Mesenchymal stem cell (in vitro differentiated cells and primary cell): ENCODE results near the gene CHIT1.

ENCODE experiments used
- DNase-seq: peaks from one replicate; pipeline ENCODE4 v3.0.0-alpha.2; 2013
- H2AFZ ChIP-seq: one replicate; pipeline ENCODE4 v1.6.1; 2013; ENCODE audit warnings: low read depth, mild to moderate bottlenecking, control low read depth, inconsistent platforms, low read length, moderate library complexity
- H2AK5ac ChIP-seq: 2 replicates; pipeline ENCODE4 v1.6.1; 2013; ENCODE audit warnings: low read length, moderate library complexity, mild to moderate bottlenecking, inconsistent platforms; ENCODE audit not compliant: severe bottlenecking
- H2BK120ac ChIP-seq: one replicate; pipeline ENCODE4 v1.6.1; 2013; ENCODE audit warnings: low read depth, mild to moderate bottlenecking, inconsistent platforms, low read length, moderate library complexity
- H2BK12ac ChIP-seq, 2 experiments: one replicate each; pipeline ENCODE4 v1.6.1; 2013; ENCODE audit warnings: inconsistent platforms in 2 of 2, low read length in 2 of 2, mild to moderate bottlenecking in 2 of 2, moderate library complexity in 2 of 2, control low read depth in 1 of 2
- H2BK15ac ChIP-seq: one replicate; pipeline ENCODE4 v1.6.1; 2013; ENCODE audit warnings: mild to moderate bottlenecking, low read depth, inconsistent platforms; ENCODE audit not compliant: poor library complexity, severe bottlenecking
- H2BK5ac ChIP-seq: 2 replicates; pipeline ENCODE4 v1.6.1; 2013; ENCODE audit warnings: low read depth, mild to moderate bottlenecking, low read length, control low read depth, inconsistent platforms; ENCODE audit not compliant: poor library complexity, severe bottlenecking
- H3K14ac ChIP-seq, 2 experiments: one replicate each; pipeline ENCODE4 v1.6.1; 2013; ENCODE audit warnings: inconsistent platforms in 2 of 2, low read length in 2 of 2, control low read depth in 1 of 2, mild to moderate bottlenecking in 1 of 2, moderate library complexity in 1 of 2
- H3K18ac ChIP-seq, 2 experiments: one replicate each; pipeline ENCODE4 v1.6.1; 2013; ENCODE audit warnings: inconsistent platforms in 2 of 2, low read length in 2 of 2, control low read depth in 1 of 2, low read depth in 1 of 2, mild to moderate bottlenecking in 1 of 2
- H3K23ac ChIP-seq, 2 experiments: one replicate each; pipeline ENCODE4 v1.6.1; 2013; ENCODE audit warnings: inconsistent platforms in 2 of 2, low read length in 2 of 2, mild to moderate bottlenecking in 2 of 2, moderate library complexity in 2 of 2, control low read depth in 1 of 2
- H3K27ac ChIP-seq: 2 replicates; pipeline ENCODE4 v1.5.1; 2013; ENCODE audit warnings: mild to moderate bottlenecking, moderate library complexity, low read length, control low read depth, inconsistent platforms; ENCODE audit not compliant: poor library complexity, severe bottlenecking
- H3K27me3 ChIP-seq, 2 experiments: 2 replicates each; pipeline versions ENCODE4 v1.6.1 to v1.7.0; 2013; ENCODE audit warnings: low read length in 2 of 2, mild to moderate bottlenecking in 2 of 2, moderate library complexity in 2 of 2, control low read depth in 1 of 2, inconsistent platforms in 1 of 2; ENCODE audit not compliant: control insufficient read depth in 1 of 2, insufficient read depth in 1 of 2
- H3K36me3 ChIP-seq, 2 experiments: 2 replicates each; pipeline versions ENCODE4 v1.6.1 to v1.7.0; 2013; ENCODE audit warnings: low read length in 2 of 2, control low read depth in 1 of 2, inconsistent platforms in 1 of 2, low read depth in 1 of 2, mild to moderate bottlenecking in 1 of 2; ENCODE audit not compliant: insufficient read depth in 2 of 2, control insufficient read depth in 1 of 2
- H3K4ac ChIP-seq, 2 experiments: one replicate each; pipeline ENCODE4 v1.6.1; 2013; ENCODE audit warnings: inconsistent platforms in 2 of 2, low read length in 2 of 2, mild to moderate bottlenecking in 2 of 2, moderate library complexity in 2 of 2, control low read depth in 1 of 2, low read depth in 1 of 2
- H3K4me1 ChIP-seq: 2 replicates; pipeline ENCODE4 v1.6.1; 2013; ENCODE audit warnings: low read depth, low read length, control low read depth; ENCODE audit not compliant: control insufficient read depth, insufficient read depth
- H3K4me2 ChIP-seq: 2 replicates; pipeline ENCODE4 v1.6.1; 2013; ENCODE audit warnings: low read length, mild to moderate bottlenecking, inconsistent platforms; ENCODE audit not compliant: poor library complexity, severe bottlenecking
- H3K4me3 ChIP-seq, 2 experiments: 2 replicates each; pipeline versions ENCODE4 v1.5.1 to v1.7.0; 2013; ENCODE audit warnings: low read length in 2 of 2, mild to moderate bottlenecking in 2 of 2, control low read depth in 1 of 2, low read depth in 1 of 2; ENCODE audit not compliant: insufficient read depth in 1 of 2
- H3K79me1 ChIP-seq: replicated peaks from 2 replicates; pipeline ENCODE4 v1.6.1; 2013; ENCODE audit warnings: mild to moderate bottlenecking, control low read depth, low read length, inconsistent platforms; ENCODE audit not compliant: poor library complexity, severe bottlenecking
- H3K9ac ChIP-seq: 2 replicates; pipeline ENCODE4 v1.7.0; 2013; ENCODE audit warnings: mild to moderate bottlenecking, low read length, moderate library complexity
- H3K9me3 ChIP-seq: 2 replicates; pipeline ENCODE4 v1.7.0; 2013; ENCODE audit warnings: mild to moderate bottlenecking, low read length; ENCODE audit not compliant: control insufficient read depth
- H4K8ac ChIP-seq: one replicate; pipeline ENCODE4 v1.6.1; 2013; ENCODE audit warnings: inconsistent platforms, mild to moderate bottlenecking, low read length, moderate library complexity
- H4K91ac ChIP-seq: one replicate; pipeline ENCODE4 v1.6.1; 2013; ENCODE audit warnings: mild to moderate bottlenecking, low read length, inconsistent platforms
- WGBS: methylation state at CpG from one replicate; pipeline ENCODE4 v1.1.7; 2013; ENCODE audit warnings: mixed read lengths; 5-methylcytosine and 5-hydroxymethylcytosine counted together

Gene CHIT1

DNA sequence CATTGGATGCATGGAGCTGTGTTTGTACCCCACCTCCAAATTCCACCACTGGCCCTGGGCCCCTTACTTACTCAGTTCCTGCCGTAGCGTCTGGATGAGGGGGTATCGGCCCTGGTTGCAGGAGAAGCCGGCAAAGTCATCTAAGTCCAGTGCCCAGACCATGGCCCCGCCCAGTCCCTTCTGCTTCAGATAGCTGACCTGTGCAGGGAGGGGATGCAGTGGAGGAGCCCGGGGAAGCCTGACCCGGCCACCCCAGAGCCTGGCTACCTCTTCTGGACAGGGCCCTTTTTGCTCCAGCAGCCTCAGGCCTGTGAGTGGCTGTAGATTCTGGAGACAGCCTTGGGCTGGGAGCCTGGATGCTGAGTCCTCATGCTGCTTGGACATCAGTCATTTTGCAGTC, 11.8 kb downstream of the CHIT1 start:
- H4K91ac ChIP-seq = no peak overlapping the region
- H2BK120ac ChIP-seq = no peak overlapping the region
- H3K27me3 ChIP-seq = peaks cover 48 to 61% of the 10 kb centered on the region in 2 experiments
- no peak overlapping the region for H2BK15ac ChIP-seq
- no peak overlapping the region for H2AK5ac ChIP-seq
- WGBS = 90% methylated on average over 7 of the region's 7 CpGs
- no peak overlapping the region for H3K14ac ChIP-seq
- H2AFZ ChIP-seq = no peak overlapping the region
- no peak overlapping the region for H3K4me3 ChIP-seq
- H3K27ac ChIP-seq = no peak overlapping the region
- H4K8ac ChIP-seq = no peak overlapping the region
- H3K18ac ChIP-seq = no peak overlapping the region
- H3K9me3 ChIP-seq = no peaks in the 10 kb centered on the region
- no peak overlapping the region for H3K9ac ChIP-seq
- no peak overlapping the region for H3K4me2 ChIP-seq
- H2BK12ac ChIP-seq = no peak overlapping the region
- no peak overlapping the region for H2BK5ac ChIP-seq
- no peaks in the 10 kb centered on the region for H3K36me3 ChIP-seq
- H3K79me1 ChIP-seq = no peaks in the 10 kb centered on the region
- no peak overlapping the region for H3K23ac ChIP-seq
- no peak for DNase-seq
- H3K4ac ChIP-seq = no peak overlapping the region
- peaks cover 6% of the 10 kb centered on the region for H3K4me1 ChIP-seq

DNA sequence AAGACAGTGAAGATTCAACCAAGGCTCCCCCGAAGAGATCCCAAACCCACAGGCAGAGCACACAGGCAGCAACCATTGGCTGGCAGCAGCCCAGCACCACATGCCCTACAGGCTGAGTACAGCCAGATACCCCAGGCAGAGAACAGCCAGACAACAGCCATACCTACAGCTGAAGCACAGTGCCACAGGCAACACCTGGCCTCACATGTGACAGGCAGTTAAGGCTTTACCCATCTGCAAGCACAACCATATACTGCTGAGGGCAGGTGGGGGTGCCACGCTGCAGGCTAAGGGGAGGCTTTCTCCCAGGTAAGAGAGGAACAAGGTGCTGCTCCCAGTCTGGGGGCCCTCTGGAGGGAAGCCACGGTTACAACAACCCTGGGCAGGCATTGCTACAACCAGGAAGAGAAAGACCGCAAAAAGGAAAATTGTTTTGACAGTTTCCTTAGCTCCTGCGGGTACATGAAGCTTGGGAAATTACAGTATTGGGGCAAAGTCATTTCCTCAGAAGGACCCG, 12.3 kb downstream of the CHIT1 start:
- no peak for DNase-seq
- peaks cover 6% of the 10 kb centered on the region for H3K4me1 ChIP-seq
- H3K4me3 ChIP-seq = no peak overlapping the region
- H3K4ac ChIP-seq = no peak overlapping the region
- H2AK5ac ChIP-seq = no peak overlapping the region
- no peak overlapping the region for H2AFZ ChIP-seq
- no peak overlapping the region for H3K4me2 ChIP-seq
- H3K18ac ChIP-seq = no peak overlapping the region
- H2BK5ac ChIP-seq = no peak overlapping the region
- H3K36me3 ChIP-seq = no peaks in the 10 kb centered on the region
- no peak overlapping the region for H3K14ac ChIP-seq
- no peak overlapping the region for H2BK120ac ChIP-seq
- no peaks in the 10 kb centered on the region for H3K9me3 ChIP-seq
- peaks cover 45 to 56% of the 10 kb centered on the region in 2 experiments for H3K27me3 ChIP-seq
- no peak overlapping the region for H4K91ac ChIP-seq
- no peaks in the 10 kb centered on the region for H3K79me1 ChIP-seq
- peak overlapping the region in 1 of 2 experiments; percentile 43 for H2BK12ac ChIP-seq
- no peak overlapping the region for H4K8ac ChIP-seq
- no peak overlapping the region for H2BK15ac ChIP-seq
- H3K23ac ChIP-seq = no peak overlapping the region
- H3K27ac ChIP-seq = no peak overlapping the region
- H3K9ac ChIP-seq = no peak overlapping the region
- WGBS = 69% methylated on average over 6 of the region's 6 CpGs

DNA sequence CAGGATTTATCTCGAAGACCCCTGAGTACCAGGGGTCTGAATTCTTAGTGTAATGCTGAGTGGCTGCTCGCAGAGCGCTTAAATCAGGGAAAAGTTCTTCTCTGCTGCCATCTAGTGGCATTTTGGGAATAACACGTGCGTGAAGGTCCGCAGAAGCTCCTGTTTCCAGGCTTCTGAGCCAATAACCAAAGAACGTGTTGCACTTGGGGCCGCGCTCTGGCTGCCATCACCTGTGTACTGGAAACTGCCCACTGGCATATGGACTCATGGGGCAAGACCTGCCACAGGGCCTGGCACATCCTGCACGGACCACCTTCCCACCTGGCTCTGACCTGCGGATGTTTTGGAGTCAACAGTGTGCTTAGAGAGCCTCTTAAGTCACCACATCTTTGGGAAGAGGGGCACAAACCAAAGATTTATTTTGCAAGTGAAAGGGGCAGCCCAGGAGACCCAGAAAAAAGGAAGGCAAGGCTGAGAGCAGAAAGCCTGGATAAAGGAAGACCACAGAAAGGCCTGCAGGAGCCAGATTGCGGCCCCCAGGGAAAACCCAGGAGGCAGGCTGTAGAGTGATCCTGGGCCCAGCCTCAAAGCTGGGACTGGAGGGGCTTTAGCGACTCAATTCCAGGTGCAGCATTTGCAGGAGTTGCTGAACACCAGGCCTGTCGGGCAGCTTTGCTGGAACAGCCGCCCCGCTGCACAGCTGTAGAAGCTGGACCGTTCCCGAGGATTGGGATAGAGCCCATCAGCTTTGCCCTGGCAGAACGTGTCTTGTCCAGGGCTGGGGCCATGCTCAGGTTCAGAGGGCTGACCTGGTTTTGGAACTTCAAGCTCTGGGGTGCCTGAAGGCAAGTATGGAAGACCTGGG, 13.0 kb downstream of the CHIT1 start:
- 34% methylated on average over 19 of the region's 19 CpGs for WGBS

GRCh38 chr1:203215573-203215972, 13.9 kb downstream of the CHIT1 start:
- H3K4me1 ChIP-seq = peaks cover 6% of the 10 kb centered on the region
- no peaks in the 10 kb centered on the region for H3K9me3 ChIP-seq
- no peak overlapping the region for H2BK5ac ChIP-seq
- DNase-seq = no peak
- no peak overlapping the region for H3K9ac ChIP-seq
- H3K4me2 ChIP-seq = no peak overlapping the region
- no peak overlapping the region for H2AK5ac ChIP-seq
- no peaks in the 10 kb centered on the region for H3K79me1 ChIP-seq
- no peaks in the 10 kb centered on the region for H3K36me3 ChIP-seq
- no peak overlapping the region for H3K4me3 ChIP-seq
- H3K23ac ChIP-seq = no peak overlapping the region
- H4K91ac ChIP-seq = no peak overlapping the region
- H3K14ac ChIP-seq = no peak overlapping the region
- peak overlapping the region in 1 of 2 experiments; percentile 67 for H3K4ac ChIP-seq
- no peak overlapping the region for H3K18ac ChIP-seq
- H4K8ac ChIP-seq = no peak overlapping the region
- H3K27ac ChIP-seq = no peak overlapping the region
- 67% methylated on average over 7 of the region's 9 CpGs for WGBS
- H2BK12ac ChIP-seq = peak overlapping the region in 1 of 2 experiments; percentile 43
- no peak overlapping the region for H2AFZ ChIP-seq
- peak overlapping the region; percentile 33 for H2BK15ac ChIP-seq
- H2BK120ac ChIP-seq = no peak overlapping the region
- peaks cover 34 to 41% of the 10 kb centered on the region in 2 experiments for H3K27me3 ChIP-seq

More for the DNA sequence above, 13.0 kb downstream of the CHIT1 start:
- Histone ChIP-seq H3K4me2 (no peak overlapping the region), H2AFZ (no peak overlapping the region), H4K8ac (no peak overlapping the region), H3K79me1 (no peaks in the 10 kb centered on the region), H3K27me3 (peaks cover 42 to 49% of the 10 kb centered on the region in 2 experiments), H3K18ac (no peak overlapping the region), H3K4ac (no peak overlapping the region), H3K9me3 (no peaks in the 10 kb centered on the region), H3K27ac (no peak overlapping the region), H2BK15ac (peak overlapping the region; percentile 12), H3K9ac (no peak overlapping the region), H3K14ac (no peak overlapping the region), H3K4me3 (no peak overlapping the region), H2BK5ac (no peak overlapping the region), H3K23ac (no peak overlapping the region), H3K4me1 (peaks cover 6% of the 10 kb centered on the region), H2BK120ac (no peak overlapping the region), H2BK12ac (no peak overlapping the region), H4K91ac (no peak overlapping the region), H2AK5ac (no peak overlapping the region), H3K36me3 (no peaks in the 10 kb centered on the region)
- DNase-seq = peak; percentile 69
